Ramos (cell line): ENCODE data around the gene ZNFX1.

Source experiments
- in situ Hi-C: fragments of 300-500 bp; cut with MboI; formaldehyde crosslinking; loops from one replicate; pipeline ENCODE4 v1.14.3; 2022; ENCODE audit warnings: low sequenced_read_pairs; ENCODE audit not compliant: unreplicated experiment

ZNFX1 gene

DNA sequence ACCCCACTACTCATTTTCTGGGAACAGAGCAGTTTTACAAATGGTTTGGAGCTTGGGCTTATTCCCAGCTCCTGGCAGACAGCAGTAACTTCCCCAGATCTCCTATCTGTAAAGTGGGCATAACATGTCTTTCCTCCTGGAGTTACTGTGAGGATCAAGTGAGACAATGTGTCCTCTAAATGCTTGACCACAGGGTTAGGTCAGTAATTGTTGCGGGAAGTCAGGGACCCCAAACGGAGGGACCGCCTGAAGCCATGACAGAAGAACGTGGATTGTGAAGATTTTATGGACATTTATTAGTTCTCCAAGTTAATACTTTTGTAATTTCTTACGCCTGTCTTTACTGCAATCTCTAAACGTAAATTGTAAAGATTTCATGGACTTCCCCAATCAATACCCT is 15.3 kb upstream of the ZNFX1 start:
- in situ Hi-C loops: no loop called here

DNA sequence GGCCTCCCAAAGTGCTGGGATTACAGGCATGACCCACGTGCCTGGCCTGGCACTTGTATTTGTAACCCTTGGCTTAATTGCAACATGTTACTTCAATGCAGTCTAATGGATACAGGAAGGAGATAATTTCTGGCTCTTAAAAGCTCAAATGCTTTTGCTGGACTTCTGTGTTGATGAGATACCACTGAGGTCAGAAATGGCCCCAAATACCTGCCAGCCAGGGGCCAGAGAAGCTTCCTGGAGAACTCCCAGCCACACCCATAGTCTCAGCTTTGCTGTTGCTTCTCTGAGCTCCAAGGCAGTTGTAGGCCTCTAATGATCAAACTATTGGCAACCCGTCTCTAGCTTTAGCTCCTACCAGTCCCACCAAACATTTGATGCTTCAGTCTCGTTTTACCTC is 14.2 kb upstream of the ZNFX1 start:
- in situ Hi-C loops: no loop called here

DNA sequence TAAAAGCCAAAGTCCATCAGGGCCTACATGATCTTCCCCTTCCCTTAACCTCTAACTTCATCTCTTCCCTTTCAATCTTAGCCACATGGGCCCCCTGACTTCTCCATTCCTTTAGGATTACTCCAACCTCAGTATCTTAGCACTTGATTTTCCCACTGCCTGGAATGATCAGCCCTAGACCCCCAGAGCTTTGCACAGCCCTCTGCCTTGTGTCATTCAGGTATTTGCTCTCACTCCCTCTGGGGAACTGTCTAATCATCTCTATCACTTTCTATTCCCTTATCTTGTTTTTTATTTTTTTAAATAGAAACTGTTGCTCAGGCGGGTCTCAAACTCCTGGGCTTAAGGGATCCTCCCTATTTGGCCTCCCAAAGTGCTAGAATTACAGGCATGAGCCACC is 13.3 kb upstream of the ZNFX1 start:
- in situ Hi-C loops: no loop called here

DNA sequence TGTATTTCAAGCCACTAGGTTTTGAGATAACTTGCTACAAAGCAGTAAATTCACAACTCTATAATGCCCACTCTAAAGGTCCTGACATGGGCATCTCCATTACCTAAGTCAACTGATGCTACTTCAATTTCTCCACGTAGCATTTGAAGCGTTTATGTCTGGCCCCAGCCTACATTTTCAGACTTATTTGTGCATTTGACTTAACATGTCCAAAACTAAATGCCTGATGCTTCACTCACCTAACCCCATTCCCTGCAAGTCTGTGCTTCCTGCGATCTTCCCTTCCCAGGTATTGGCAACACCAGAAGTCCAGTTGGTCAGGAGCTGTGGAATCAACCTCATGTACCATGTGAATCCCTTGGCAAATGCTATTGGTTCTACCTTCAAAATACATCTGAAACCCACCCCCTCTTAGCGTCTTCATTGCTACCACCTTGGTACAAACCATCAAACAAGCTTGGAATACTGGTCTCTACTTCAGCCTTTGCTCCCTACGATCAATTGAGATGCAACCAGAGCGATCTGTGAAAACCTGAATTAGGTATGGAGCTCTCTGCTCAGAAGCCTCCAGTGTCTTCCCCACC is 12.8 kb upstream of the ZNFX1 start:
- in situ Hi-C loops: no loop called here

DNA sequence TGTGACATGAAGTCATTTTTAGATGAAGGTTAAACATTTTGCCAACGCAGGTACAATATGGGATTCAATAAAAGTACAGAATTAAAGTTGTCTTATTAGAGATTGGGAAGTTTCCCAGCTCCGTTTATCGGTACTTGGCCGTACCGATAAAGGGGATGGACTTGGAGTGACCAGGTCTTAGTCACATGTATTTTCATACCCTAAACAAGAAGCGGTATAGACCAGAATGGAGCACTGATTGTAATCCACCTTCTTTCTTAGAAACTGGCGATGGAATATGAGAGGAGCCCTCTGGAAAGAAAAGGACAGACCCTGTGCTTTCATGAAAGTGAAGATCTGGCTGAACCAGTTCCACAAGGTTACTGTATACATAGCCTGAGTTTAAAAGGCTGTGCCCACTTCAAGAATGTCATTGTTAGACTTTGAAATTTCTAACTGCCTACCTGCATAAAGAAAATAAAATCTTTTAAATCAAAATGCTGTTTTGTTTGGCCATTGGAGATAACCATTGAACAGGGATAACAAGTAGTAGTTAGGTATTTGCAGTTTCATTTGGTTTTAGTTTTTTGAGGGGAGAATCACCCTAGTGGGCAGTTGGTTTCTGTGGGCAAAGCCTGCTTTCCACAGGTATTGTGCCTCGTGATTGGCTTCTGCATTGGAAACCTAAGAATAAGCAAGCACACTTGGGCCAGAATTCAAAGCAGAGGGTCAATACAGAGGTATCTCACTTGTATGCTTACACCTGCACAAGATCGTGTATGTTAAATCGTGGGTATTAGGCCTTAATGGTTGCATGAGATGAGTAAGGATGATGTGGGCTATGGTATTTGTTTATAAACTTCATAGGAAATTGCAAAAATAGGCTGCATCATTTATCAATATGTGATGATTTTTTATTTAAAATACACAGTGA is 11.2 kb upstream of the ZNFX1 start:
- in situ Hi-C loops: no loop called here

DNA sequence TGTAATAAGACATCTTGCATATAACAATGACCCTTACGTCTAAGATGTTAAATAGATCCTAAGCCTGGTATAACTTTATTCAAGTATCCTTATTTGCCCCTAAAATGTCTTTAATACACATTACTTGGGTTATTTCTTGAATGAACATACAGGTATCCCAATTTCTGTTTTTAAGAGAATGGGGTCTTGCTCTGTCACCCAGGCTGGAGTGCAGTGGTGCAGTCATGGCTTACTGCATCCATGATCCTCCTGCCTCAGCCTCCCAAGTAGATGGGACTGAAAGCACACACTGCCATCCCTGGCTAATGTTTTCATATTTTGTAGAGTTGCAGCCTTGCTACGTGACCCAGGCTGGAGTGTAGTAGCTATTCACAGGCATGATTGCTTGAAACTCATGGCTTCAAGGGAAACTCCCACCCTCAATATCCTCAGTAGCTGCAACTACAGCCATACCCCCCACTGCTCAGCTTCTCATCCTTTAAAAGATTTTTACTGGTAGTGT is 10.4 kb upstream of the ZNFX1 start:
- in situ Hi-C loops: no loop called here

DNA sequence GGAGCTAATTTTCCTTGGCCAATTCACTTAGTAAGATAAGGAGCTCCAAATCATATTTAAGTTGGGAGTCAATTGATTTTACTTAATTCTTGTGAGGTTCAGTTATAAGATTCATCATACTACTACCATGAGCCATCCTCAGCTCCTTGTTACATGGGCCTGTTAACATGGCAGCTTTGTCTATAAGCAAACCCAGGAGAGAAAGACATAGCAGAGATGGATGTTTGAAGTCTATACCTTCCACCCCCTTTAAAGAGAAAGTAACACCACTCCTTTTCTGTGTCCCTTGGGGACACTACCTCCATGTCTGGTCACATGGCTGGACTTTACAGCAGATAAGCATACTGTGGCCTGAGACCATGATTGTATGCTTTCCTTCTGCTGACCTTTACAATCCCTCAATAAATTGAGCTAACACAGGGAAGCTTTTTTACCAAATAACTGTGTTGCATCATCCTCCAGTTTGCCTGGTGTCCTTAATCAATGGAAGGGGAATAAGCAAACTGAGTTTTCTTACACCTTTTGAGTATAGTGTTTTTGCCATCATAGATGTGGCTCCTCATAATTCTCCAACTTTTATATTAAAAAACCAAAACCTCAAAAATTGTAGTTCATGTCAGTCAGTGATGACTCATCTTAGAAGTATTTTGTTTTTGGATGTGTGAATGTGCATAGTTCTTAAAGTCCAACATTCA is 9.8 kb upstream of the ZNFX1 start:
- in situ Hi-C loops: no loop called here

DNA sequence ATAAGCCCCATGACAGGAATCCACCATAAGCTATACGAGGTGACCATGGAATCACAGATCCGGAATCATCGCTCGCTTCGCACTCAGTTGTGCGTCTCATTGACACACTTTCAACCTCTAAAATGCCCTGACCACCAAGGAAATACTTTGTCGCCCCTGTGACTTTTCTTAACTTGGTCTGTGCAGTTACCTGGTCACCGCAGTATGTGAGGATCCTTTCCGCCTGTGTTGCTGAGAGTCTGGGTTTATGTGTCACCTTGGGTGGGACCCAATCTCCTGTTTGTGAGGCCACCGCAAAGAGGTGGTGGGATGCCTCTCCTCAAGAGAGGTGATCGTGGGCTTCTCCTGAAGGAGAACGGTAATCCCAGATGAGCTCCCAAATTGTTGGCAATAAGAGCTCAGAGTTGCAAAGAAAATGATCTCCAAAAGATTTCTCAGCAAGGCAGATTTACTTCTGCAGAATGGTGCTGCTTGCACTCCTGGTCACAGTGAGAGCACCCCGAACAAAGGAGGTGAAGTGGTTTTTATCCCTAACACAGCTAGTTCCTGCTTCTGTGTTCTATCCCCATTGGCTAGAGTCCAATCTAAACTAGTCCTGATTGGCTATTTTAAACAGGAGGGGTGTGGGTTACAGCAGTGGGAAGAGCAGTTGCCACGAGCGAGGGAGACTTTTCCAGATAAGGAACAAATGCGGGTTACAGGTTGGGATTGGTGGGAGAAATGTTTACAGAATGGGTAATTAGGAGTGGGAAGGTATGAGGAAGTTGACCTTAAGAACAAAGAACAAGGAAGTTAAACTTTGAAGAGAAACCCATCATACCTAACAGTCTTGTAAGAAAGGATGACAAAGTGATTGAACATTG is 9.1 kb upstream of the ZNFX1 start:
- in situ Hi-C loops: no loop called here

DNA sequence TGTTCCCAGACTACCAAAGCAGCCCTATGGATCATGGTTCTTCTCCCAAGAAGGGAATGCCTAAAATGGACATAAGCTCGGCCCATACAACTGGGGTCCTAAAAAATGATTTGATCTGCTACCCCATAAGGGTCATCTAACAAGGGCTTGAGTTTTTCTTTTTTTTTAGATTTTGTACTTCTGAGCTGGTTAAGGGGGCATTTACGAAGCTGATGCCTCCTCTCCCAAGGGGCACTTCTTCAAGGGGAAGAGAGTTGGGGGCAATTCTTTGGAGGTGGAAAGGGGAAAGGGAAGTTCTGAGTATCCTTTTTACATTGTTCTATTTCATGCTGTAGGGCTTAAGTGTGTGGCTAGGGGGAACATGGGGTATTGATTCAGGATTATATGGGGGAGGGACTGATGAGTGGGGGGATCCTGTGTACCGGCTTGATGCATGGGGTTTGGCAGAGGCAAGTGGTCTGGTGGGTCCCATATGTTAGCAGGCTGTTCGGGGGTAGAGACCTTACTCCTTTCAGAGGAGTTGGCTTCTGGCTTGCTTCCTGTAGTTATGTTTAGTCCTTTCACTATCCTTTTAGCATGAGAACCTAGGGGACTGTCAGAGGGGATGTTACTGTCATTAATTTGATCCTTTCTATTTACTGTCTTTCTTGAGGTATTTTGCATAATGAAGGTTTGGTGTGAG is 8.1 kb upstream of the ZNFX1 start:
- in situ Hi-C loops: no loop called here

DNA sequence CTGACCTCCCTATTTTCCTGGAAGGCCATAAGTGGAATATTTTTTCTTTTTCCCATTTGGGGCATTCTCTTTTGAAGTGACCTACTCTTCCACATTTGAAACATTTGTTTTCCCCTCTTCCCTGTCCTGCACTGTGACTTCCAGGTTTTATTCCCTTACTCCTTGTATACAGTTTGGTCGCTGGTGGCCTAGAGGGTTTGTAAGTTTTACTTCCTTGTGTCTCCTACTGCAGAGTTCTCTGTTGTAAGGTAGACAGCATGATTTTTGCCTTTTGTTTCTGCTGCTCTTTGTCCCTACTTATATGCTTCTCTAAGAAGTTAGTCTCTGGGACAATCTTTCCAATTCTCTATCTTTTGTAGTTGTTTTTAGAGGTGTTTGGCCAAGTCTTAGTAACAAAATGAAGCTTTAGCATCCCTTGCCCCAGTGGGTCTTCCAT is 7.4 kb upstream of the ZNFX1 start:
- in situ Hi-C loops: no loop called here

DNA sequence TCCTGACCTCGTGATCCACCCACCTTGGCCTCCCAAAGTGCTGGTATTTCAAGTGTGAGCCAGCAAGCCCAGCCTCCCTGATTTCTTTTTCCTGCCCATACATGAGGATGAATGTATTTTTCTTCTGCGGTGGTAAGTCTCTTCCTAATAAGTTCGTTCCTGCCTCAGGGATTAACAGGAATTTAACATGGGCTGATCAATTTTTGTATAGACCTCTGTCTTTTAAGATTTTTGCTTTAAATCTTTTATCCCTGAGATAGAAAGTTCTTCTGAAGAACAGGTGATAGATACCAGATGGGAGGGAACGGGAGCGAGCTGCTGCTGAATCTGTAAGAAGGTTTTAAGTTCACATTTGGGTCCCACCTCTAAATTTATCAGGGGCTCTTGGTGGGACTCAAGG is 7.0 kb upstream of the ZNFX1 start:
- in situ Hi-C loops: no loop called here

DNA sequence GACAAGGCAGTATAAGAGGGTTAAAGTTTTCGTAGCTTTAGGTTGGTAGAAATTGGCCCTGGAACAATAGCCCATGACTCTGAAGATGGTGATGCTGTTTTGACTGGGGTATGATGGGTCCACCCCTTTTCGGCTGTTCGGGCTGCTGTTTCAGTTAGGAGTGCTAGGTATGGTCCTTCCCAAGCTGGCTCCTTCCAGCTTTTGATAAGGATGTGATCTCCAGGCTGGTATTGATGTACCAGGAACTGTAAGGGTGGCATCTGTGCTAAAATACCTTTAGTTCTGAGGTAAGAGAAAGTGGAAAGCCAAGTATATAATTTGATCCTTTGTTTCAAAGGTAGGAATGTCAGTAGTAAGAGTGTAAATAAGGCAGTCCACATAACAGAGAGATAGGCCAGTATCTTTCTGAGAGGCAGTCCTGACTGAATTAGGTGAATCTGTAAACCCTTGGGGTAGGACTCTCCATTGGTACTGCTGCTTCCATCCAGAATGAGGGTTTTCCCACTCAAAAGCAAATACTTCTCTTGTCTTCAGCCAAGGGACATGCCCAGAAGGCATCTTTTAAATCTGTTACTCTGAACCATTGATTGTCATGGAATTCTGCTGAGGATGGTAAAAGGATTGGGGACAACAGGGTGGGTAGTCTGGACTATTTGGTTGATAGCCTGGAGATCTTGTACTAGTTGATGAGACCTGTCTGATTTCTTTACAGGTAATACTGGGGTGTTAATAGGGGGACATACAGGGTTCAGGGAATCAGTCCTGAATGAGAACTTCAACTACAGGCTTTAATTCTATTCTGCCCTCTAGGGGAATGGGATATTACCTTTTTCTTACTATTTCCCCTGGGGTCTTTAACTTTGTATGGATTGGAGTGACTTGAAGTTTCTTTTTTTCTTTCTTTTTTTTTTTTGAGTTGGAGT is 6.1 kb upstream of the ZNFX1 start:
- in situ Hi-C loops: no loop called here

DNA sequence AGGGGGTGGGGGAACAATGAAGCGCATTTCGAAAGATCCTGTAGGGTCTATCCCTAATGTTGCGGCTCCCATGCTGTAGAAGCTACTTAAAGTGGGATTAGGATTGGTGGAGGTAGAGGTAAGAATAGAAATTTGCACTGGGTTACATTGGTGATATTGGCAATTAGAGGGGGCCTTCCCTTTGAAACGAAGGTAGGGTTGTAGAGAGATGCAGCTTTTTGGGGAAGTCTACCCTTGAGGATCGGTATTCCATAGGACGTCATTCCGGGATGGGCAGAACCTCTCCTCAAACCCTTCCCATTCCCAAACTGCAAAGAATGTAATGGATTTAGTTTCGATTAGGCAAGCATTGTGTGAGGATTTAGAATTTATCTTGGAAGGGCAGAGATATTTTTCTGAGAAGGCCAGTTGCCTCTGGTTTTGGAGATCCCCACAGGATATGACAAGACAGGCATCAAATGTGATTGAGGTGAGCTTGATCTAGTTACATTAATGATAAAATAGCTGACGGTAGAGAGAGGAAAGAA is 5.4 kb upstream of the ZNFX1 start:
- in situ Hi-C loops: no loop called here

DNA sequence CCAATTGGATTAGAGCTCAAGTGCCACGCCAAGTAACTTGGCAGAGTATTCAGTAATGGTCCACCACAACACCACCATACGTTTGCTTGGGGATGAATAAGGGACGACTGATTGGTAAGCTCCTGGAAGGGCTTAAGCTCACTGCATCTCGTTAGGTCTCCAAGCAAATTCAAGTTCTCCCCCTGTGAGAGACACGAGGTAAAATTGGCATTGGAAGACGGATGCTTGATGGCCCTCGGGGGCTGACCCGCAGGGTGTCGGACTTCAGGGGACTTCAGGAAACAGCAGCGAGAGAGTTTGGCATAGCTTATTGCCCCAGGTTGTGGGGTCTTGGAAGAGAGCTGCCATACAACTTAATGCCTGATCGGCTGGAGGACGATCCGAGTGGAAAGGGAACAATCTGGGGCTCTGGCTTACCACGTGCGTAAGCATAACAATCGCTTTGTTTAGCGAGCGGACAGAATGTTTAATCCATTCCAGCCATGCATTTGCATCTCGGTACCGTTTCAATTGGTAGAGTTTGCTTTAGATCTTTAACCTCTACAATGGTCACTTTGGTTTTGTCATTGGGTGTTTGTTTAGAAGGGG is 4.8 kb upstream of the ZNFX1 start:
- in situ Hi-C loops: no loop called here

DNA sequence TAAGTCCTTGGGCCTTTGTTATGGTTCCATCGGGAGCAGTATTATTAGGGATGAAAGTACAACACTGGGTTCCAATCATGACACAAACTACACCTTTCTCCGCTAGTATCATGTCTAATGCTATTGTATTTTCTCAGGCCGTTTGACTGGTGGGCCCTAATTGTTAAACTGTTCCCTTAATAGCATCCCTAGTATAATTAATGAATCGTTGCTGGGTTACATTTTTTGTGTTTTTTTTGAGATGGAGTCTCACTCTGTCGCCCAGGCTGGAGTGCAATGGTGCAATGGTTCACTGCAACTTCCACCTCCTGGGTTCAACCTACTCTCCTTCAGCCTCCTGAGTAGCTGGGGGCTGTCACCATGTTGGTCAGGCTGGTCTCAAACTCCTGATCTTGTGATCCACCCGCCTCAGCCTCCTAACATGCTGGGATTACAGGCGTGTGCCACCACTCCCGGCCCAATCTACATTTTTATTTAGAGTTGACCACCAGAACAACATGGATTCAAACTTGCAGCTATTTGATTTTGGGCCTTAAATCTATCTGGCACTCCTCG is 4.1 kb upstream of the ZNFX1 start:
- in situ Hi-C loops: no loop called here

DNA sequence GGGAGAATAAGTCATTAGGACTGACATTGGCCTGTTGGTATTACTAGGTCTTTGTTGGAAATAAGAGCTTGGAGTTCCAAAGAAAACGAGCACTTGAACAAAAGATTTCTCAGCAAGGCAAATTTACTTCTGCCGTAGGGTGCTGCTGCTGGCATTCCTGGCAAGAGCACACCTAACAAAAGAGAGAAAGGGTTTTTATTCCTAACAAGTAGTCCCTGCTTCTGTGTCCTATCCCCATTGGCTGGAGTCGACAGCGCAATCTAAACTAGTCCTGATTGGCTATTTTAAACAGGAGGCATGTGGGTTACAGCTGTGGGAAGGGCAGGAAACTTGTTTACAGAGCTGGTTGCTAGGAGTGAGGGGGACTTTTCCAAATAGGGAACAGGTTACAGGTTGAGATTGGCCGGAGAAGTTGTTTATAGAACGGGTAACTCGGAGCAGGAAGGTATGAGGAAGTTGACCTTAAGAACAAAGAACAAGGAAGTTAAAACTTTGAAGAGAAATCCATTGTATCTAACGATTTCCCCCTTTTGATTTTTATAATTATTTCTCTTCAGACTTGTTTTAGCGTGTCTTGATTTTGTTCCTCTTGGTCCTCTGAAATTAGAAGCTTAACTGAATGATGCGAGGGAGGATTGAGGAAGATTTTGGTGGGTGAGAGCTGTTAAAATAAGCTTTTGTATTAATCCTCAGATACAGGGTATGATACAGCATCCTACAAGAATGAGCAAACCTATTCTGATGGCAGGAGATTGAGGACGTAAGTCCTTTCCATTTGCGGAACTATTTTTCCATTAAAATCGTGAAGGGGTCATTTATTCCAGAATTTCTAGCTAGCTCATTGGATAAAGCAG is 3.4 kb upstream of the ZNFX1 start:
- in situ Hi-C loops: no loop called here
